ENCODE results near the gene REXO5.
"Not testable (repeated sequence)": the region's sequence is repeated elsewhere in the genome, so short reads cannot be mapped to it uniquely, and the experiment has no call there.

Gene REXO5

GRCh38 chr16:20803192-20803560 lies 3.2 kb upstream of the REXO5 start:
- DNase-seq (ENCODE audit: low read depth in 3 of 3) = no peak

GRCh38 chr16:20803561-20804214 lies 2.6 kb upstream of the REXO5 start:
- DNase-seq (ENCODE audit: low read depth in 3 of 3) = no peak

- DNase-seq (ENCODE audit: low read depth in 3 of 3) = not testable (repeated sequence)
Measured at GRCh38 chr16:20805684-20806167, 601 bp upstream of the REXO5 start.

- no peak for DNase-seq (ENCODE audit: low read depth in 3 of 3)
Measured at GRCh38 chr16:20807862-20808261, 1.5 kb downstream of the REXO5 start.

GRCh38 chr16:20811889-20812439 lies 5.6 kb downstream of the REXO5 start:
- DNase-seq (ENCODE audit: low read depth in 3 of 3) = no peak

- no peak for DNase-seq (ENCODE audit: low read depth in 3 of 3)
Measured at GRCh38 chr16:20812510-20812909, 6.2 kb downstream of the REXO5 start.

- DNase-seq (ENCODE audit: low read depth in 3 of 3) = no peak
Measured at GRCh38 chr16:20814784-20815183, 8.5 kb downstream of the REXO5 start.

GRCh38 chr16:20818929-20819585 lies 12.7 kb downstream of the REXO5 start:
- DNase-seq (ENCODE audit: low read depth in 3 of 3) = no peak

GRCh38 chr16:20821682-20822081 lies 15.4 kb downstream of the REXO5 start:
- DNase-seq (ENCODE audit: low read depth in 3 of 3) = no peak

- DNase-seq (ENCODE audit: low read depth in 3 of 3) = no peak
Measured at GRCh38 chr16:20822521-20823325, 16.4 kb downstream of the REXO5 start.

- no peak for DNase-seq (ENCODE audit: low read depth in 3 of 3)
Measured at GRCh38 chr16:20826039-20826566, 19.8 kb downstream of the REXO5 start.

GRCh38 chr16:20829536-20829935 lies 23.2 kb downstream of the REXO5 start:
- DNase-seq (ENCODE audit: low read depth in 3 of 3) = no peak

GRCh38 chr16:20830372-20830771 lies 24.0 kb downstream of the REXO5 start:
- DNase-seq (ENCODE audit: low read depth in 3 of 3) = no peak

GRCh38 chr16:20833086-20833485 lies 26.8 kb downstream of the REXO5 start:
- no peak for DNase-seq (ENCODE audit: low read depth in 3 of 3)

- DNase-seq (ENCODE audit: low read depth in 3 of 3) = no peak
Measured at GRCh38 chr16:20838240-20838639, 31.9 kb downstream of the REXO5 start.

GRCh38 chr16:20839504-20839903 lies 33.2 kb downstream of the REXO5 start:
- no peak for DNase-seq (ENCODE audit: low read depth in 3 of 3)

- DNase-seq (ENCODE audit: low read depth in 3 of 3) = no peak
Measured at GRCh38 chr16:20844054-20844453, 37.7 kb downstream of the REXO5 start.

GRCh38 chr16:20844588-20844987 lies 38.3 kb downstream of the REXO5 start:
- no peak for DNase-seq (ENCODE audit: low read depth in 3 of 3)

- no peak for DNase-seq (ENCODE audit: low read depth in 3 of 3)
Measured at GRCh38 chr16:20846030-20846429, 39.7 kb downstream of the REXO5 start.

- no peak for DNase-seq (ENCODE audit: low read depth in 3 of 3)
Measured at GRCh38 chr16:20846551-20846950, 40.2 kb downstream of the REXO5 start.

GRCh38 chr16:20847550-20847949 lies 41.2 kb downstream of the REXO5 start:
- DNase-seq (ENCODE audit: low read depth in 3 of 3) = no peak

Measured in stimulated activated CD4-positive, alpha-beta T cell treated with anti-CD3 and anti-CD28 coated beads, TNF-alpha, amount 100 ng/mL, for 4 hours (primary cell).